IPS-20b (cell line): ENCODE measurements around the gene EIPR1.
A peak's percentile ranks its signal among the peaks of the same experiment; 100 is the strongest.
"Not testable (repeated sequence)": the region's sequence is repeated elsewhere in the genome, so short reads cannot be mapped to it uniquely, and the experiment has no call there.

Experiments
- H3K27ac ChIP-seq: one replicate; pipeline ENCODE4 v1.5.1; 2013; ENCODE audit warnings: low read length
- H3K27me3 ChIP-seq: 2 replicates; pipeline ENCODE4 v1.6.1; 2013; ENCODE audit warnings: mild to moderate bottlenecking, low read length, inconsistent platforms; ENCODE audit not compliant: insufficient read depth
- H3K36me3 ChIP-seq: 2 replicates; pipeline ENCODE4 v1.6.1; 2013; ENCODE audit warnings: low read depth, mild to moderate bottlenecking, inconsistent platforms, low read length, moderate library complexity; ENCODE audit not compliant: insufficient read depth
- H3K4me1 ChIP-seq: 2 replicates; pipeline ENCODE4 v1.6.1; 2013; ENCODE audit warnings: mild to moderate bottlenecking, control low read depth, inconsistent platforms, low read length, moderate library complexity; ENCODE audit not compliant: insufficient read depth
- H3K4me3 ChIP-seq: 2 replicates; pipeline ENCODE4 v1.5.1; 2013; ENCODE audit warnings: mild to moderate bottlenecking, low read length, inconsistent platforms
- H3K9ac ChIP-seq: 2 replicates; pipeline ENCODE4 v1.6.1; 2013; ENCODE audit warnings: low read depth, mild to moderate bottlenecking, inconsistent platforms, low read length, moderate library complexity
- H3K9me3 ChIP-seq: 2 replicates; pipeline ENCODE4 v1.6.1; 2013; ENCODE audit warnings: mild to moderate bottlenecking, low read depth, low read length, inconsistent platforms; ENCODE audit not compliant: insufficient read depth

The EIPR1 gene

GRCh38 chr2:3205845-3206244, 171.8 kb downstream of the EIPR1 start:
- Histone ChIP-seq H3K9ac (no peak overlapping the region), H3K36me3 (no peaks in the 10 kb centered on the region), H3K4me3 (no peak overlapping the region), H3K27ac (no peak overlapping the region), H3K27me3 (no peaks in the 10 kb centered on the region), H3K9me3 (no peaks in the 10 kb centered on the region), H3K4me1 (no peaks in the 10 kb centered on the region)

DNA sequence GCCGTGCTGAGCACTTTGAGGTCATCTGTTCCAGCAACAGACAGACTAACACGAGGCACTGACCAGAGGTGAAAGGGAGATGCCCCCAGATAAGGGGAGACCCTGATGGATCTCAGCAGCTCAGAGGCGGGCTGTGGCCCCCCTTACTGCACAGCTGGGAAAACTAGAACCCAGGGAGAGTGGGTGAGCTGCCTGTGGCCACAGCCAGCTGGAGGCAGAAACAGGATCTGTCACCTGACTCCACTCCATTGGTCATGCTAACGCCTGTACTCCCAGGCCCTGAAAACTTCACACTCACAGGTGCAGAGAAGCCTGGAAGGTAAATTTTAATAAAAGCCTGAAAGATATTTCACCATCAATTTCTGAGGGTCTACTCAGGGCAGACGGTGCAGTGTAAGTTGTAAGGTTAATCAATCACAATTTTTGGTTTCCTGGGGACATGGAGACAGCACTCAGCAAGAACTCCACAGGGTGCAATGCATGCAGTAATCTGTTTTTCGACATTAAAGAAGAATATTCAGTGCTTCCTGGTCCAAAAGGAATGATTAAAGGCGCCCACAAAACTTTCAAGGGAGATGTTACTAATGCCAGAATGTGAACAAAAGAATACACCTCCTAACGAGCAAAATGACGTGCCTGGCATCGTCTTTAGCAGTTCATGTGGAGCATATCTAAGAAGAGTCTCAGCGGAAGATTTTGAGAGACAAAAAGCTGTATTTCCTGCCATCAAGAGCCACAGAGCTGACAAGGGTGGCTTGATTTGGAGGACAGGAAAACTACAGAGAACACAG, 173.4 kb downstream of the EIPR1 start:
- Histone ChIP-seq H3K4me1 (no peaks in the 10 kb centered on the region; the same call in 1 of the 2 replicates), H3K9ac (no peak overlapping the region), H3K9me3 (no peaks in the 10 kb centered on the region), H3K4me3 (no peak overlapping the region), H3K36me3 (no peaks in the 10 kb centered on the region), H3K27me3 (no peaks in the 10 kb centered on the region), H3K27ac (no peak overlapping the region)

- Histone ChIP-seq H3K4me3 (no peak overlapping the region), H3K9me3 (no peaks in the 10 kb centered on the region), H3K9ac (no peak overlapping the region), H3K36me3 (no peaks in the 10 kb centered on the region), H3K27ac (no peak overlapping the region), H3K27me3 (no peaks in the 10 kb centered on the region), H3K4me1 (no peaks in the 10 kb centered on the region; the same call in 1 of the 2 replicates)
Observed at GRCh38 chr2:3203497-3204019, 174.1 kb downstream of the EIPR1 start.

DNA sequence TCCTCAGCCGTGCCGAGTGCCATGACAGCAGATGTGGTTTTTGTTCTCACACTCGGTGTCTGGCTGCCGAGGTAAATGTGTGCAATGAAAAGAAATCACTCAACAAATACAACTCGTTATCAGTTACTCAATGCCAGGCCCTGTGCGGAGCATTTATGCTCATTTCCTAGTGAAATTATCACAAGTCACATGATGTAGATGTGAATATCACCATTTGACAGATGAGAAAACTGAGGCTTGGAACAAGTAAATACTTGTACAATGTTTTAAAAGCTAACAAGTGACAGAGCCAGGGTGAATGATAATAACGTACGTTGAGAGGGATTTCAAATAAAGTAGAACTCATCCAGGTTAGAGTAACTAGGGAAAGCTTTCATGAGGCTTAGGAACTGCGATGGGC, 174.7 kb downstream of the EIPR1 start:
- no peaks in the 10 kb centered on the region for H3K36me3 ChIP-seq
- peaks cover under 1% of the 10 kb centered on the region; the same call in 1 of the 2 replicates for H3K4me1 ChIP-seq
- H3K9ac ChIP-seq: no peak overlapping the region
- H3K27ac ChIP-seq: no peak overlapping the region
- no peak overlapping the region for H3K4me3 ChIP-seq
- no peaks in the 10 kb centered on the region for H3K27me3 ChIP-seq
- no peaks in the 10 kb centered on the region for H3K9me3 ChIP-seq

DNA sequence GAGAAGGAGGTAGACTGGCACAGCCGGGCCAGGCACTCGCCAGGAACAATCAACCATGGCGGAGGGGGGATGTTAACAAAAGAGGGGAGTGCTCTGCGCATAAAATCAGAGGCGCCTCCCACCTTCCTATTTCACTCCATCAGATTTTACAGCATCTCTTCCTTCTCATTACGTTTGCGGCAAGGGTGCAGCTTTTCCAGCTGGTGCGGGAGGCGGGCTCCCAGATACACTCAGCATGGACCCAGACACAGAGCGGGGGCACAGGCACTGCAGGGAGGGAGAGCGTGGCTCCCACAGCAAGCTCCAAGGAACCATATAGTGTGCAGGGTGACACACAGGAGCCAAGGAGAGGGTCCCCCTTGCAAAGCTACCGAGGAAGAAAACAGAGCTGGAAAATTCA, 176.3 kb downstream of the EIPR1 start:
- peaks cover 6% of the 10 kb centered on the region; the same call in 1 of the 2 replicates for H3K36me3 ChIP-seq
- no peaks in the 10 kb centered on the region for H3K9me3 ChIP-seq
- H3K9ac ChIP-seq: no peak overlapping the region
- H3K4me3 ChIP-seq: no peak overlapping the region
- no peaks in the 10 kb centered on the region for H3K27me3 ChIP-seq
- H3K27ac ChIP-seq: no peak overlapping the region
- peaks cover 7% of the 10 kb centered on the region; the same call in 1 of the 2 replicates for H3K4me1 ChIP-seq

GRCh38 chr2:3200420-3200939, 177.1 kb downstream of the EIPR1 start:
- Histone ChIP-seq H3K27ac (no peak overlapping the region), H3K27me3 (no peaks in the 10 kb centered on the region), H3K9ac (no peak overlapping the region), H3K4me1 (peaks cover 7% of the 10 kb centered on the region; the same call in 1 of the 2 replicates), H3K36me3 (peaks cover 13% of the 10 kb centered on the region), H3K4me3 (no peak overlapping the region), H3K9me3 (no peaks in the 10 kb centered on the region)

DNA sequence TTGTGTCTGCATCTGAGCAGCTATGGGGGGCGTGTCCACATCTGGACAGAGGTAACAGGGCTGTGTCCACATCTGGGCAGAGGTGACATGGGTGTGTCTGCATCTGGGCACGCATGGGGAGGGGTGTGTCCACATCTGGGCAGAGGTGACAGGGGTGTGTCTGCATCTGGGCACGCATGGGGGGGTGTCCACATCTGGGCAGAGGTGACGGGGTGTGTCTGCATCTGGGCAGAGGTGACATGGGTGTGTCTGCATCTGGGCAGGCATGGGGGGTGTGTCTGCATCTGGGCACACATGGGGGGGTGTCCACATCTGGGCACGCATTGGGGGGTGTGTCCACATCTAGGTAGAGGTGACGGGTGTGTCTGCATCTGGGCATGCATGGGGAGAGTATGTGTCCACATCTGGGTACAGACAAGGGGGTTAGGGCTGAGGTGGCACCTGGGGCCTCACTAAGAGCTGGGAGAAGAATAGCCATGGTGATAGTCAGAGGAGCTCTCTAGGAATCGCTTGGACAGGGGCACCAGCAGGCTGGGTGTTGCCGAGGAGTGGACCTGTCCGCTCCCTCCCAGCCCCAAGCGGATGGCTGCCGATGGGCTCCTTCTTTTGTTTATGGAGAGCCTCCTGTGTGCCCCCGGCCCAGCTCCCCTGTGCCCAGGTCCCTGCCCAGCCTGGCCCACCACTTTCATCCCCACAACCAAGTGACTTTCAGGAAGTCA, 177.8 kb downstream of the EIPR1 start:
- Histone ChIP-seq H3K36me3 (peaks cover 18% of the 10 kb centered on the region), H3K27me3 (no peaks in the 10 kb centered on the region), H3K9me3 (no peaks in the 10 kb centered on the region), H3K4me1 (peaks cover 7% of the 10 kb centered on the region; the same call in 1 of the 2 replicates), H3K4me3 (no peak overlapping the region), H3K9ac (no peak overlapping the region), H3K27ac (no peak overlapping the region)

DNA sequence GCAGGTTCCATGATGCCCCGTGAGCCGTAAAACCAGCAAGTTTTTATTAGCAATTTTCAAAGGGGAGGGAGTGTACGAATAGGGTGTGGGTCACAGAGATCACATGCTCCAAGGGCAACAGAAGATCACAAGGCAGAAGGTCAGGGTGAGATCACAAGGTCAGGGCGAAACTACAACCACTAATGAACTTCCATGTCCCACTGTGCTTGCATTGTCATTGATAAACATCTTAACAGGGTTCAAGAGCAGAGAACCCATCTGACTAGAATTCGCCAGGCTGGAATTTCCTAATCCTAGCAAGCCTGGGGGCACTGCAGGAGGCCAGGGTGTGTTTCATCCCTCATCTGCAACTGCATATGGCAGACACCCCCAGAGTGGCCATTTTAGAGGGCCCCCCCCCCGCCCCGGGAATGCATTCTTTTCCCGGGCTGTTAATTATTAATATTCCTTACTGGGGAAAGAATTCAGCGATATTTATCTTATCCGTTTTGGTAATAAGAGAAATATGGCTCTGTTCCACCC, 178.9 kb downstream of the EIPR1 start:
- H3K9ac ChIP-seq, H3K27ac ChIP-seq, H3K4me3 ChIP-seq, H3K27me3 ChIP-seq, H3K4me1 ChIP-seq, H3K9me3 ChIP-seq: not testable (repeated sequence)
- peaks cover 25% of the 10 kb centered on the region for H3K36me3 ChIP-seq

DNA sequence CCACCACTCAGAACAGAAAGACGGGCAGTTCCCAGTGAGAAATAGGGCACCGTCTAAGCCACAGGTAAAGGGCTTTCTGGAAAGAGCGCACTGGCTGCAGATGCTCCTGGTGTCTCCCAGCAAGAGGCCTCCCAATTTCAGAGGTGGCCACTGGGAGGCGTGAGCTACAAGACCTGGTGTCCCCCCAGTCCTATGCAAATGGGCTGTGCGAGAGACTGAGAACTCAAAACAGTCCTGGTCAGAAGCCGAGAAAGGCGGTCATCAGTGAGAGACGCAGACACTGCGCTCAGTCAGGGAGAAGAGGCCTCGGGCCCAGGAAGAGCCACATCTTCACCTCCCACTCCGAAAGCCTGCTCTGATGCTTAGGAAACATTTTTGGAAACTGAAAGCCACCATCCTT, 179.5 kb downstream of the EIPR1 start:
- Histone ChIP-seq H3K27ac (peak overlapping the region; percentile 49), H3K9me3 (no peaks in the 10 kb centered on the region), H3K4me3 (no peak overlapping the region), H3K36me3 (peaks cover 31% of the 10 kb centered on the region), H3K9ac (peak overlapping the region; percentile 45; the same call in 1 of the 2 replicates), H3K4me1 (peaks cover 7% of the 10 kb centered on the region; the same call in 1 of the 2 replicates), H3K27me3 (no peaks in the 10 kb centered on the region)

DNA sequence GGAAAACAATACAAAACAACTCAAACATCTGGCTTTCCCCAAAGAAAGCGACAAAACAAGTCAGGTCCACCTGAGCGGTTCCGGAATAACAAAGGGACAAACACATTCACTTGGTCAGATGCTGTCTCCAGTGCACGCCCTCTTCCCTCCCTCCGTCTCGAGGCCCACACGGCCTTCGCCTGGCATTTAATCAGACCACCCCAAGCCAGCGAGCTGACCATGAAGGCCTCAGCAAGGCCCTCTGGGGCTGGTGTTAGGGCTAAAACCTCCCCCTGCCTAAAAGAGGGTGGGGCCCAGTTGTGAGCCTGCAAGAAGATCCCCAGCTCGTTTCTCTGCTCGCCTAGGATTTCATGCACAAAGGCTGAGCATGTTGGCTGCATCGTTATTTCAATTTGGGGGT, 180.3 kb downstream of the EIPR1 start:
- H3K27ac ChIP-seq: peak overlapping the region; percentile 49
- no peaks in the 10 kb centered on the region for H3K9me3 ChIP-seq

GRCh38 chr2:3196716-3197115, 180.9 kb downstream of the EIPR1 start:
- H3K9ac ChIP-seq: no peak overlapping the region
- H3K9me3 ChIP-seq: no peaks in the 10 kb centered on the region
- no peaks in the 10 kb centered on the region for H3K27me3 ChIP-seq
- H3K27ac ChIP-seq: no peak overlapping the region
- no peak overlapping the region for H3K4me3 ChIP-seq
- peaks cover 45% of the 10 kb centered on the region for H3K36me3 ChIP-seq
- H3K4me1 ChIP-seq: peaks cover 7% of the 10 kb centered on the region; the same call in 1 of the 2 replicates

More for the DNA sequence above, 180.3 kb downstream of the EIPR1 start:
- Histone ChIP-seq H3K4me1 (peaks cover 7% of the 10 kb centered on the region; the same call in 1 of the 2 replicates), H3K27me3 (no peaks in the 10 kb centered on the region), H3K9ac (peak overlapping the region; percentile 45; the same call in 1 of the 2 replicates), H3K4me3 (no peak overlapping the region), H3K36me3 (peaks cover 39% of the 10 kb centered on the region)
